ENCODE data around the gene FRMPD2.
"Not testable (repeated sequence)": the region's sequence is repeated elsewhere in the genome, so short reads cannot be mapped to it uniquely, and the experiment has no call there.

FRMPD2 gene

DNA sequence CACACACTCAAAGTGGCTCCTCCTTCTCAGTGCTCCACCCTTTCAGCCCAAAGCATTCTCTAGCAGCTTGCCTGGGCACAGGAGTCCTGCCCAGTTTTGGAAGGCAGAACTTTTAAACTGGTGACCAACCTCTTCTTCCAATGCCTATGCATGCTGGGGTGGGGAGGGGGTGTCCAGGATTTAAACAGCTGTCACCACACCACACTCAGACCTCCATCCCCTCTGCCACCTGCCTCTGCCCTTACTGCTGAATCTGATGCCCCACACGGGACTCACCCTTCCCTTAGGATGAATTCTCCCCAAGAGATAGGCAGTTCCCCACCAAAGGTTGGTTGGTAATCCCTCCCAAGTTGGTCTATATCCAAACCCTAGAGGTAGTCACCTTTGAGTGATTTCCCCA lies 50.2 kb downstream of the FRMPD2 start:
- no peak overlapping the region for H3K9ac ChIP-seq (ENCODE audit: low read depth, low read length)
- H3K4me1 ChIP-seq (ENCODE audit: insufficient read depth, low read length) = 0 out of 2 replicates have a peak, but pooled peaks cover 9% of the 10 kb centered on the region
- no peaks in the 10 kb centered on the region for H3K9me3 ChIP-seq (ENCODE audit: control insufficient read depth, insufficient read depth, low read length)
- no peaks in the 10 kb centered on the region for H3K36me3 ChIP-seq (ENCODE audit: insufficient read depth, low read length)

DNA sequence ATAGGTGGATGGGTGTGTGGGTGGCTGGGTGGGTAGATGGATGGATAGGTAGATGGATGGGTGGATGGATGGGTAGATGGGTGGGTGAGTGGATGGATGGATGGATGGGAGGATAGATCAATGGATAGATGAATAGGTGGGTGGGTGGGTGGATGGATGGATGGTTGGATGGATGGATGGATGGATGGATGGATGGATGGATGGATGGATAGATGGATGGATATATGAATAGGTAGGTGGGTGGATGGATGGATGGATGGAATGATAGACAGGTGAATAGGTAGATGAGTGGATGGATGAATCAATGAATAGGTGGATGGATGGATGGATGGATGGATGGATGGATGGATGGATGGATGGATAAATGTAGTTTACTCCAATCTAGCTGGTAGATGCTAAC lies 52.7 kb downstream of the FRMPD2 start:
- H3K9me3 ChIP-seq (ENCODE audit: control insufficient read depth, insufficient read depth, low read length) = no peaks in the 10 kb centered on the region
- H3K36me3 ChIP-seq (ENCODE audit: insufficient read depth, low read length) = no peaks in the 10 kb centered on the region
- H3K4me1 ChIP-seq (ENCODE audit: insufficient read depth, low read length) = 0 out of 2 replicates have a peak, but pooled peaks cover 9% of the 10 kb centered on the region
- no peak overlapping the region for H3K9ac ChIP-seq (ENCODE audit: low read depth, low read length)

DNA sequence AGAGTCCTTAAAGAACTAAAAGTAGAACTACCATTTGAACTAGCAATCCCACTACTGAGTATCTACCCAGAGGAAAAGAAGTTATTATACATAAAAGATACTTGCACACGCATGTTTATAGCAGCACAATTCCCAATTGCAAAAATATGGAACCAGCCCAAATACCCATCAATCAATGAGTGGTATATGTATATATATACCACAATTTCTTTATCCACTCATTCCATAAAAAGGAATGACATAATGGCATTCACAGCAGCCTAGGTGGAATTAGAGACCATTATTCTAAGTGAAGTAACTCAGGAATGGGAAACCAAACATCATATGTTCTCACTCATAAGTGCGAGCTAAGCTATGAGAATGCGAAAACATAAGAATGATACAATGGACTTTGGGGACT lies 53.5 kb downstream of the FRMPD2 start:
- H3K9me3 ChIP-seq (ENCODE audit: control insufficient read depth, insufficient read depth, low read length); H3K9ac ChIP-seq (ENCODE audit: low read depth, low read length); H3K4me1 ChIP-seq (ENCODE audit: insufficient read depth, low read length); H3K36me3 ChIP-seq (ENCODE audit: insufficient read depth, low read length): not testable (repeated sequence)

DNA sequence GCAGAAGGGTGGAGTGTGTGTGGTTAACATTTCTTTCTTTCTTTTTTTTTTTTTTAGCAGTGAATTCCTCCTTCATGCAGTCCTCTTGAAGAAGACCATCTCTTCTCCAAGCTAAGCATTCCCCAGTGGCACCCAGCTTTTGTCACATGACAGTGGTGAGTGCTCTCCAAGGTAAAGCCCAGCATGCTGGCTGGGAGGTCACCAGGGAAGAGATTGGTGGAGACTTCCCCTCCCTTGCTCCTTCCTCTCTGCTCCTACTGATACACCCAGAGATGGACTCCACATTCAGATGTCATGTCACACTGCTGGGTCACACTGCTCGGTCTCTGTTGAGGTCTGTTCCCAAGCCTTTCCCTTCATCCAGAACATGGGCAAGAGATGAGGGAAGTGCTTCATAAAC lies 55.3 kb downstream of the FRMPD2 start:
- Histone ChIP-seq H3K9ac (ENCODE audit: low read depth, low read length) (no peak overlapping the region), H3K4me1 (ENCODE audit: insufficient read depth, low read length) (no peaks in the 10 kb centered on the region), H3K36me3 (ENCODE audit: insufficient read depth, low read length) (no peaks in the 10 kb centered on the region), H3K9me3 (ENCODE audit: control insufficient read depth, insufficient read depth, low read length) (no peaks in the 10 kb centered on the region)

DNA sequence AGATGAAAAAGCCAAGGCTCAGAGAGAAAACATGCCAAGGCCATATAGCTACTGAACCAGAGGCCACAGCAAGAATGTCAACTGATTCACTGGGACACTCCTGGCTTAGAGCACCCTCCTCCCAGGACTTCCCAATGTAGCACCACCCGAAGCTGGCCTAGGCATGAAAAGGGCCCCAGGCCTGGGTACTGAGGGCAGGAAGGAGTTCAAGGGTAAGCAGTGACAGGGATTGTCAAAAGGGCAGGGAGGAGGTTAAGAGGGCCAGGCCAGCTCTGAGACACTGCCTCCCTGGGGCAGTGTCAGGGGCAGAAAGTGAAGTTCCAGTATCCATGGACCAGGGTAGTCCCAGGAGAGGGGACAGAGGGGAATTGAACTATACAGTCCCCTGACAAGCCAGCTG lies 57.8 kb downstream of the FRMPD2 start:
- Histone ChIP-seq H3K9ac (ENCODE audit: low read depth, low read length) (no peak overlapping the region), H3K36me3 (ENCODE audit: insufficient read depth, low read length) (no peaks in the 10 kb centered on the region), H3K9me3 (ENCODE audit: control insufficient read depth, insufficient read depth, low read length) (no peaks in the 10 kb centered on the region), H3K4me1 (ENCODE audit: insufficient read depth, low read length) (no peaks in the 10 kb centered on the region)

DNA sequence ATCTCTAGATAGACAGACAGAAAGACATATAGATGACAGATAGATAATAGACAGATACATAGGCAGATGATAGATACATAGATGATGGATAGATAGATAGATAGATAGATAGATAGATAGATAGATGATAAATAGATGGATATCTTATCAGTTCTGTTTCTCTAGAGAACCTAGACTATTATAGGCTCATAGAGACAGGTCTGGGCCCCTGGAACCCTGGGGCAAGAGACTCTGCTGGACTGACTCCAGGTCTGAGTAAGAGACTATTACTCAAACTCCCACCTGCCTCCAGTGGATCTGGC lies 58.3 kb downstream of the FRMPD2 start:
- no peak overlapping the region for H3K9ac ChIP-seq (ENCODE audit: low read depth, low read length)
- H3K36me3 ChIP-seq (ENCODE audit: insufficient read depth, low read length) = no peaks in the 10 kb centered on the region
- H3K9me3 ChIP-seq (ENCODE audit: control insufficient read depth, insufficient read depth, low read length) = no peaks in the 10 kb centered on the region
- no peaks in the 10 kb centered on the region for H3K4me1 ChIP-seq (ENCODE audit: insufficient read depth, low read length)

DNA sequence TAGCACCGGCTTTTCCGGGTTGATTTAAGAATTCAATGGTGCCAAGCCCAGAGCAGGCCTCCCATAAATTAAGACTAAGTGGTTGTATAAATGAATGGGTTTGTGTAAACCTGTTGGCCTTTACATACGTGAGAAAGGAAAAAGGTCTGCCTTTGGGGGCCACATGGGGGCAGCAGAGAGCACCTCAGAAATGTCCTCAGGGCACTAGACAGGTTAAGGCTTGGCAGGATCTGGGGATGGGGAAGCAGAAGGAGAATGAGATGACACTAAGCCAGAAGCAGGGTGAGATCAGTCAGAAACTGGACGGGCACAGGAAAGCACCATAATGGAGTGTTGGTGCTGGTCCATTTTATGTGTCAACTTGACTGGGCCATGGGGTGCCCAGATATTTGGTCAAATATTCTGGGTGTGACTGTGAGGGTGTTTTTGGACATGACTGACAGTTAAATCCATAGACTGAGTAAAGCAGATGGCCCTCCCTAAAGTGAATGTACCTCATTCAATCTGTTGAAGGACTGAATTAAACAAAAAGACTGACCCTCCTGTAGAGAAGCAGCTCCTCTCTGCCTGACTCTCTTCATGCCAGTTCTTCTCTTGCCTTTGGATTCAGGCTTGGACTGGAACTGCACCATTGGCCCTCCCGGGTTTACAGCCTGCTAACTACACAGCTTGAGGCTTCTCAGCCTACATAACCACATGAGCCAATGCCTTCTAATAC lies 58.9 kb downstream of the FRMPD2 start:
- Histone ChIP-seq H3K4me1 (ENCODE audit: insufficient read depth, low read length) (no peaks in the 10 kb centered on the region), H3K9me3 (ENCODE audit: control insufficient read depth, insufficient read depth, low read length) (no peaks in the 10 kb centered on the region), H3K36me3 (ENCODE audit: insufficient read depth, low read length) (no peaks in the 10 kb centered on the region), H3K9ac (ENCODE audit: low read depth, low read length) (no peak overlapping the region)

DNA sequence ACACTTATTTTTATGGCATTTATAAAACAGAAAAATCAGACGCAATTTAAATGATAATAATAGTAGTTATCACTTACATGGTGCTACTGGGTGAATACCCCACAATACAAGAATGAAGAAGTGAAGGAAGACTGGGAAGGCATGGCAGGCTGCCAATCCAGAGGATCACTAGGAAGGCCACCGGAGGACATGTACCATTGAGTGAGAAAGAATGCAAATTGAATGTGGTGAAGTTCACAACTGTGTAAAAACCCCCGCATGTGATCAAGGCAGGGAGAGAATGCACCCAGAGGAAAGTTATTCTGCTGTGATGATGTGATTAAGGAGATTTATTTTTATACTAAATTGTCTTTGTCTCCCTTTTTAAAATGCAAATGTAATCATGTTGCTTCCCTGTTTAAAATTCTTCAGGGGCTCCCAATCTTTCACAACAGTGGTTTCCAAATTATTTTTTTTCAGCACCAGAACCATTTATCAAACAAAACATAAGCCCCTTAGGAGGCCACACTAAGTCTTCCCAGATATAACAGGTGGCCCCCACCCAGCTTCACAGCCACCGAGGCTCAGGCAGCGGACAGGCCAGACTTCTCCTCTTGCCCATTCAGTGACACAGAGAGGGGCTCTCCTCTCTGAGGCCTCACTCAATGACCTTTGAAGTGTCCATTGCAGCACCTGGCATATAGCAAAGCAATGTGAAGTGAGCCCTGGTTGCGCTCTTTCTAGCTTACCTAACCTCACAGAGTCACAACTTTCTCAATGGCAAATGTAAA lies 59.6 kb downstream of the FRMPD2 start:
- no peak overlapping the region for H3K9ac ChIP-seq (ENCODE audit: low read depth, low read length)
- H3K36me3 ChIP-seq (ENCODE audit: insufficient read depth, low read length) = no peaks in the 10 kb centered on the region
- H3K4me1 ChIP-seq (ENCODE audit: insufficient read depth, low read length) = no peaks in the 10 kb centered on the region
- no peaks in the 10 kb centered on the region for H3K9me3 ChIP-seq (ENCODE audit: control insufficient read depth, insufficient read depth, low read length)

DNA sequence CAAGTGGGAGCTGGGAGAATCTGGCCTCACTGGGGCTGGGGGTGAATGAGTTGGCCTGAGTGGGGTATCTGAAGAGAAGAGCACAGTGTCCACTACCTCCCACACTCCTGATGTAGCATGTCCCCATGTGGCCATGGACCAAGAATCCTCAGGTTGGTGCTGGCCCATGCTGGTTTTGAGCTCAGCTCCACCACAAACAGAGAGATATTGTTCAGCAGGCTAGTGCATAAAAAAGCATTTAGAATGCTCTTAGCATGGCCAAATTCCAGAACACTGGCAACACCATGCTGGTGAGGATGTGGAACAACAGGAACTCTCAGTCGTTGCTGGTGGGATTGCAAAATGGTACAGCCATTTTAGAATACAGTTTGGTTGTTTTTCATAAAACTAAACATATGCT lies 61.4 kb downstream of the FRMPD2 start:
- Histone ChIP-seq H3K4me1 (ENCODE audit: insufficient read depth, low read length) (no peaks in the 10 kb centered on the region), H3K9ac (ENCODE audit: low read depth, low read length) (no peak overlapping the region)

DNA sequence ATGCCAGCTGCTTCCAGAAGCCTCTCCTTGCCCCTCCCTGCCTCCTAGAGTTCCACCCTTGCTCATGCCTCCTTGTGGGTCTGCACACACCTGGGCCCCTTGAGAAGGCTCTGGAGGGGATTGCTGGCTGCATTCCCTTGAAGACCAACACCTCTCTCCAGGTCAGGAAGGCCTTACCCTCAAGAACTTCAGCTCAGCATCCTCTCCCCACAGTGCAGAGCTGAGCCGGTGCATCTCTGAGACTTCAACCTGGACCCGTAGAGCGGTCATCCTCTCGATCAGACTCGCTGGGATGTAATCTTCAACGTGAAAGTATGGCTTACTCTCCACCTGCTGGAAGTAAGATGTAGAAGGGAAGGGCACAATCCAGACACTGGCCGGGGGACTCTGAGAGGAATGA lies 62.7 kb downstream of the FRMPD2 start:
- H3K4me1 ChIP-seq (ENCODE audit: insufficient read depth, low read length) = no peaks in the 10 kb centered on the region
- no peaks in the 10 kb centered on the region for H3K36me3 ChIP-seq (ENCODE audit: insufficient read depth, low read length)
- no peak overlapping the region for H3K9ac ChIP-seq (ENCODE audit: low read depth, low read length)
- no peaks in the 10 kb centered on the region for H3K9me3 ChIP-seq (ENCODE audit: control insufficient read depth, insufficient read depth, low read length)

More for the DNA sequence above, 61.4 kb downstream of the FRMPD2 start:
- H3K9me3 ChIP-seq (ENCODE audit: control insufficient read depth, insufficient read depth, low read length) = no peaks in the 10 kb centered on the region
- no peaks in the 10 kb centered on the region for H3K36me3 ChIP-seq (ENCODE audit: insufficient read depth, low read length)

DNA sequence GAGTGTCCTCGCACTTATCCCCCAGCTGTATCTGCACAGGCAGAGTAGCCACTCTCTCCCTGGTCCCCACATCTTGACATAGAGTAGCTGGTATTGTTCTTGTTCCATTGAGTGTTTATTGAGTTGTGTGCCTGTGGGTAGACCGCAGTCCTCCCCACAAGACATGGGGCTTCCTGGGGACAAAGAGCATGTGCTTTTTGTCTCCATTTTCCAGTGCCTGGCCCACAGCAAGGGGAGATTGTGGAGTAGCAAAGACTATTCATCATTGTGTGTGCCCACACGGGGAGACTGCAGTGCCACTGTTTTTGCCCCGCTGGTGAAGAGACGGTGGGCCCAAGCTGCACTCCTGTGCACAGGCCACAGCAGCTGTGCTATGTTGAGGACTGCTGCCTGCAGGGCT lies 63.5 kb downstream of the FRMPD2 start:
- H3K4me1 ChIP-seq (ENCODE audit: insufficient read depth, low read length) = no peaks in the 10 kb centered on the region
- no peaks in the 10 kb centered on the region for H3K9me3 ChIP-seq (ENCODE audit: control insufficient read depth, insufficient read depth, low read length)
- H3K36me3 ChIP-seq (ENCODE audit: insufficient read depth, low read length) = no peaks in the 10 kb centered on the region
- H3K9ac ChIP-seq (ENCODE audit: low read depth, low read length) = no peak overlapping the region

DNA sequence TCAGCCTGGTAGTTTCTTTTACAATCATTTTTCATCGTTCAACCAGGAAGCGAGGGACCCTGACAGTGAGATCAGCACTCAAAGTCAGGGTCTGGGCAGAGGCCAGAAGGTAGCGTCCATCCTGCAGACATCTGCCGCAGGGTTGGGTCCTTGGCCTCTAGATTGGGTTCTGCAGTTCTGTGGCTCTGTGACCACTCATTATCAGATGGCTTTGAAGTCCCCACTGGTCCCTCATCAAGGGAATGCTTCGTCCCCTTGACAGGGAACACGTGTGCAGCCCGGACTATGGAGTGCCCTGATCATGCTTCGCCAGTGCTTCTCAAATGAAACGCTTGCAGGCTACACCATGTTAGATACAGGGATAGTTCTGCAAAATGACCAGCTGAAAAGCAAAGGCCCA lies 64.1 kb downstream of the FRMPD2 start:
- Histone ChIP-seq H3K36me3 (ENCODE audit: insufficient read depth, low read length) (no peaks in the 10 kb centered on the region), H3K4me1 (ENCODE audit: insufficient read depth, low read length) (no peaks in the 10 kb centered on the region), H3K9ac (ENCODE audit: low read depth, low read length) (no peak overlapping the region)

DNA sequence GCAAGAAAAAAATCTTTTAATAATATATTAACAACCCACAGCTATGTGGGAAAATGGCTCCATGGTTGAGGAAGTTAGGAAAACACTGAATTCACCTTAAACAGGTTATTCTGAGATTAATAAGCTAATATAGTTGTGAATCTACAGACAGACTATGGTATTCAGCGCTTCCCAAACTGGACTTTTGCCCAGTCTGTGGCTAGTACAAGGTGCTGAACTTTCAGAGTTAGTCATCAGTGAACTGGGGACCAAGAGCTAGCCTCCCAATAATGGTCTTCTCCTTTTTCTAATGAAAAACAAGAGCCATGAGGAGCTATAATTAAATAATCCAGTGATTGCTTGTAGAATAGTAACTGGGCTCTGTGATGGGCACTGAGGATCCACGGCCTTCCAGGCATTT lies 65.3 kb downstream of the FRMPD2 start:
- H3K9ac ChIP-seq (ENCODE audit: low read depth, low read length) = no peak overlapping the region
- no peaks in the 10 kb centered on the region for H3K9me3 ChIP-seq (ENCODE audit: control insufficient read depth, insufficient read depth, low read length)
- H3K36me3 ChIP-seq (ENCODE audit: insufficient read depth, low read length) = no peaks in the 10 kb centered on the region
- H3K4me1 ChIP-seq (ENCODE audit: insufficient read depth, low read length) = no peaks in the 10 kb centered on the region

More for the DNA sequence above, 64.1 kb downstream of the FRMPD2 start:
- no peaks in the 10 kb centered on the region for H3K9me3 ChIP-seq (ENCODE audit: control insufficient read depth, insufficient read depth, low read length)

DNA sequence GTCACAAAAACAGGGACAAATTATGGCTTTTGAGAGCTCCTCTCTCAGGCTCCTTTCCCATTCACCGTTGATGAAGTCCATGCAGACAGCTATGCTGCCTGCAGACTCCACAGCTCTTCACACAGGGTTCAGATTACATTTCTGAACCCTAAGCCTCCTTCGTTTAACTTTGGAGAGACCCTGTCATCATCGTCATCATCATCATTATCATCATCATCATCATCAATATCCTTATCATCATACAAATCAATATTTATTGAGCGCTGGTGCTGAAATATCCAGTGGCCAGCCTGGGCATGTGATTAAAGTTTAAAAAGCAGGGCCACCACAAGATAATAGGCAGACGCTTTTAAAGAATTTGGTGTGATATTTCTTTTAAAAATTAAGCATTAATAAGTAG lies 66.6 kb downstream of the FRMPD2 start:
- H3K9ac ChIP-seq (ENCODE audit: low read depth, low read length) = no peak overlapping the region
- H3K4me1 ChIP-seq (ENCODE audit: insufficient read depth, low read length) = no peaks in the 10 kb centered on the region
- H3K9me3 ChIP-seq (ENCODE audit: control insufficient read depth, insufficient read depth, low read length) = no peaks in the 10 kb centered on the region
- H3K36me3 ChIP-seq (ENCODE audit: insufficient read depth, low read length) = no peaks in the 10 kb centered on the region

DNA sequence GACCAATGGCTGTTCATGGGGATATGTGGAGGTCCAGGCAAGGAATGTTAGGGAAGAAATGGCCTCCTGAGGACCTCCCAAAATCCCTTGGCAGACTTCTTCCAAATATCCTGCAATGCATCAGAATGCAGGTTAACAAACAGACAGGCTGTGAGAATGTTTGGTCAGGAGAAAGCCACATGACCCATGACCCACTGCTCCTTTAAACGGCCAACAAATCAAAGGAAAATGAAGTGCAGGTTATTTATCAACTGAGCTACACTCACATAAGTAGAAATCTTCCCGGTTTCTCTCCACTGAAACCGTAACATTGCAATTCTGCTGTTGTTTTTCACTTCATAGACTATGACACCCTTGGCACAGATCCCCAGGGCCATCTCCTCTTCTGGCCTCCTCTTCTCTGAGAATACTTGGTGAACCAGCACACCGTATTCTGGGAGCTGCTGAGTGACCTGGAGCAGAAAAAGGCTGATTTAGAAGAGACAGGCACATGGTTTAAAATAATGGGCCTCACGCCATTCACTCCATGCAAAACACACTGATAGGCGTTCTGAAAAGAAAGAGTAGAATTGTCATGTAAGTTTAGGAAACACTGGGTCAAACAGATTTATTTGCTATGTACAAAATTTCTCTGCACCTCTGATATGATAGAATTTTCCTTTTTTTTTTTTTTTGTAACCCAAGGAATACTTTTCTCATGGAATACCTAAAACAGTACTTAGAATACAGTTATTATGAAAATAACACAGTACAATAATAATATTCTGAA lies 67.8 kb downstream of the FRMPD2 start:
- Histone ChIP-seq H3K36me3 (ENCODE audit: insufficient read depth, low read length) (no peaks in the 10 kb centered on the region), H3K4me1 (ENCODE audit: insufficient read depth, low read length) (no peaks in the 10 kb centered on the region), H3K9me3 (ENCODE audit: control insufficient read depth, insufficient read depth, low read length) (no peaks in the 10 kb centered on the region), H3K9ac (ENCODE audit: low read depth, low read length) (no peak overlapping the region)

Measured in ES-I3 (cell line).